Transverse colon (tissue), 3 donors: Measurements from ENCODE around the gene ZNF280B.
"Not testable (repeated sequence)": the region's sequence is repeated elsewhere in the genome, so short reads cannot be mapped to it uniquely, and the experiment has no call there.

Experiments used
- POLR2A ChIP-seq: fragments of 450-650 bp; IDR thresholded peaks from one replicate; pipeline ENCODE4 v1.6.1; 2016; ENCODE audit warnings: antibody characterized with exemption, mild to moderate bottlenecking, moderate library complexity
- TF ChIP-seq, protein P1 (sequence below), 5 experiments: fragments of 200-600 bp in 3 of 5; fragments of 450-650 bp in 2 of 5; sonication (generic) in 3 of 5; IDR thresholded peaks; 1 replicate in 2 of 5; 2 replicates in 3 of 5; pipeline ENCODE4 v1.5.1; 2016 to 2017; ENCODE audit warnings: antibody characterized with exemption in 5 of 5, inconsistent platforms in 3 of 5, mild to moderate bottlenecking in 2 of 5, moderate library complexity in 1 of 5

GRCh38 chr22:22491589-22491988 is 17.0 kb downstream of the ZNF280B start:
- TF ChIP-seq POLR2A, result not testable (repeated sequence)
- TF ChIP-seq, protein P1, sequence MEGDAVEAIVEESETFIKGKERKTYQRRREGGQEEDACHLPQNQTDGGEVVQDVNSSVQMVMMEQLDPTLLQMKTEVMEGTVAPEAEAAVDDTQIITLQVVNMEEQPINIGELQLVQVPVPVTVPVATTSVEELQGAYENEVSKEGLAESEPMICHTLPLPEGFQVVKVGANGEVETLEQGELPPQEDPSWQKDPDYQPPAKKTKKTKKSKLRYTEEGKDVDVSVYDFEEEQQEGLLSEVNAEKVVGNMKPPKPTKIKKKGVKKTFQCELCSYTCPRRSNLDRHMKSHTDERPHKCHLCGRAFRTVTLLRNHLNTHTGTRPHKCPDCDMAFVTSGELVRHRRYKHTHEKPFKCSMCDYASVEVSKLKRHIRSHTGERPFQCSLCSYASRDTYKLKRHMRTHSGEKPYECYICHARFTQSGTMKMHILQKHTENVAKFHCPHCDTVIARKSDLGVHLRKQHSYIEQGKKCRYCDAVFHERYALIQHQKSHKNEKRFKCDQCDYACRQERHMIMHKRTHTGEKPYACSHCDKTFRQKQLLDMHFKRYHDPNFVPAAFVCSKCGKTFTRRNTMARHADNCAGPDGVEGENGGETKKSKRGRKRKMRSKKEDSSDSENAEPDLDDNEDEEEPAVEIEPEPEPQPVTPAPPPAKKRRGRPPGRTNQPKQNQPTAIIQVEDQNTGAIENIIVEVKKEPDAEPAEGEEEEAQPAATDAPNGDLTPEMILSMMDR (IDR thresholded peaks at IDR 0.05), result not testable (repeated sequence)
